Peyer's patch (tissue), 4 donors: ENCODE data around the gene KCNJ6.

Experiments used
- POLR2A ChIP-seq, 2 donors: fragments of 450-650 bp; IDR thresholded peaks; one replicate each; pipeline ENCODE4 v1.5.1; 2017; ENCODE audit warnings: antibody characterized with exemption in 2 of 2, mild to moderate bottlenecking in 2 of 2, moderate library complexity in 2 of 2
- TF ChIP-seq, protein P1 (sequence below), 6 experiments: fragments of 450-650 bp in 4 of 6; fragments of 200-600 bp in 2 of 6; sonication (generic) in 1 of 6; IDR thresholded peaks; one replicate each; pipeline ENCODE4 v1.5.1; 2017 to 2019; ENCODE audit warnings: antibody characterized with exemption in 6 of 6, mild to moderate bottlenecking in 3 of 6, moderate library complexity in 1 of 6

- TF ChIP-seq, protein P1, sequence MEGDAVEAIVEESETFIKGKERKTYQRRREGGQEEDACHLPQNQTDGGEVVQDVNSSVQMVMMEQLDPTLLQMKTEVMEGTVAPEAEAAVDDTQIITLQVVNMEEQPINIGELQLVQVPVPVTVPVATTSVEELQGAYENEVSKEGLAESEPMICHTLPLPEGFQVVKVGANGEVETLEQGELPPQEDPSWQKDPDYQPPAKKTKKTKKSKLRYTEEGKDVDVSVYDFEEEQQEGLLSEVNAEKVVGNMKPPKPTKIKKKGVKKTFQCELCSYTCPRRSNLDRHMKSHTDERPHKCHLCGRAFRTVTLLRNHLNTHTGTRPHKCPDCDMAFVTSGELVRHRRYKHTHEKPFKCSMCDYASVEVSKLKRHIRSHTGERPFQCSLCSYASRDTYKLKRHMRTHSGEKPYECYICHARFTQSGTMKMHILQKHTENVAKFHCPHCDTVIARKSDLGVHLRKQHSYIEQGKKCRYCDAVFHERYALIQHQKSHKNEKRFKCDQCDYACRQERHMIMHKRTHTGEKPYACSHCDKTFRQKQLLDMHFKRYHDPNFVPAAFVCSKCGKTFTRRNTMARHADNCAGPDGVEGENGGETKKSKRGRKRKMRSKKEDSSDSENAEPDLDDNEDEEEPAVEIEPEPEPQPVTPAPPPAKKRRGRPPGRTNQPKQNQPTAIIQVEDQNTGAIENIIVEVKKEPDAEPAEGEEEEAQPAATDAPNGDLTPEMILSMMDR (IDR thresholded peaks at IDR 0.05): no peak
- TF ChIP-seq POLR2A (IDR thresholded peaks at IDR 0.05): no peak
Measured at GRCh38 chr21:37769656-37770055, 146.6 kb downstream of the KCNJ6 start.
